ENCODE measurements around the gene FAM20A.
"Not testable (repeated sequence)": the region's sequence is repeated elsewhere in the genome, so short reads cannot be mapped to it uniquely, and the experiment has no call there.

The FAM20A gene

GRCh38 chr17:68589086-68589485, 12.1 kb downstream of the FAM20A start:
- DNase-seq (ENCODE audit: low spot score), result no peak

- no peak for DNase-seq (ENCODE audit: low spot score)
Observed at GRCh38 chr17:68588362-68588761, 12.8 kb downstream of the FAM20A start.

- no peak for DNase-seq (ENCODE audit: low spot score)
Observed at GRCh38 chr17:68587847-68588246, 13.3 kb downstream of the FAM20A start.

- DNase-seq (ENCODE audit: low spot score), result no peak
Observed at GRCh38 chr17:68587026-68587425, 14.1 kb downstream of the FAM20A start.

- no peak for DNase-seq (ENCODE audit: low spot score)
Observed at GRCh38 chr17:68585643-68586042, 15.5 kb downstream of the FAM20A start.

- DNase-seq (ENCODE audit: low spot score), result no peak
Observed at GRCh38 chr17:68584581-68585303, 16.4 kb downstream of the FAM20A start.

- DNase-seq (ENCODE audit: low spot score), result not testable (repeated sequence)
Observed at GRCh38 chr17:68582867-68583266, 18.3 kb downstream of the FAM20A start.

- no peak for DNase-seq (ENCODE audit: low spot score)
Observed at GRCh38 chr17:68581863-68582645, 19.1 kb downstream of the FAM20A start.

- no peak for DNase-seq (ENCODE audit: low spot score)
Observed at GRCh38 chr17:68580236-68580770, 20.9 kb downstream of the FAM20A start.

- DNase-seq (ENCODE audit: low spot score), result no peak
Observed at GRCh38 chr17:68579194-68579927, 21.8 kb downstream of the FAM20A start.

- DNase-seq (ENCODE audit: low spot score), result no peak
Observed at GRCh38 chr17:68578236-68578635, 22.9 kb downstream of the FAM20A start.

- DNase-seq (ENCODE audit: low spot score), result no peak
Observed at GRCh38 chr17:68577497-68577821, 23.7 kb downstream of the FAM20A start.

GRCh38 chr17:68576811-68577496, 24.2 kb downstream of the FAM20A start:
- DNase-seq (ENCODE audit: low spot score), result no peak

GRCh38 chr17:68576137-68576536, 25.0 kb downstream of the FAM20A start:
- DNase-seq (ENCODE audit: low spot score), result no peak

GRCh38 chr17:68573338-68573737, 27.8 kb downstream of the FAM20A start:
- DNase-seq (ENCODE audit: low spot score), result no peak

GRCh38 chr17:68572138-68572842, 28.9 kb downstream of the FAM20A start:
- DNase-seq (ENCODE audit: low spot score), result no peak

GRCh38 chr17:68570526-68570925, 30.6 kb downstream of the FAM20A start:
- no peak for DNase-seq (ENCODE audit: low spot score)

GRCh38 chr17:68569346-68569745, 31.8 kb downstream of the FAM20A start:
- no peak for DNase-seq (ENCODE audit: low spot score)

GRCh38 chr17:68568581-68568980, 32.6 kb downstream of the FAM20A start:
- no peak for DNase-seq (ENCODE audit: low spot score)

GRCh38 chr17:68567581-68567980, 33.6 kb downstream of the FAM20A start:
- no peak for DNase-seq (ENCODE audit: low spot score)

GRCh38 chr17:68567035-68567434, 34.1 kb downstream of the FAM20A start:
- DNase-seq (ENCODE audit: low spot score), result no peak

GRCh38 chr17:68566442-68566738, 34.8 kb downstream of the FAM20A start:
- DNase-seq (ENCODE audit: low spot score), result no peak

Data from kidney capillary endothelial cell (primary cell).